HG03439 (cell line): ENCODE measurements around the gene GALK2.

Experiments used
- ATAC-seq: cut with Tn5 transposase; IDR thresholded peaks from one replicate; pipeline ENCODE4 v1.9.1; 2021; ENCODE audit warnings: mild to moderate bottlenecking, moderate library complexity; ENCODE audit not compliant: unreplicated experiment

The GALK2 gene

DNA sequence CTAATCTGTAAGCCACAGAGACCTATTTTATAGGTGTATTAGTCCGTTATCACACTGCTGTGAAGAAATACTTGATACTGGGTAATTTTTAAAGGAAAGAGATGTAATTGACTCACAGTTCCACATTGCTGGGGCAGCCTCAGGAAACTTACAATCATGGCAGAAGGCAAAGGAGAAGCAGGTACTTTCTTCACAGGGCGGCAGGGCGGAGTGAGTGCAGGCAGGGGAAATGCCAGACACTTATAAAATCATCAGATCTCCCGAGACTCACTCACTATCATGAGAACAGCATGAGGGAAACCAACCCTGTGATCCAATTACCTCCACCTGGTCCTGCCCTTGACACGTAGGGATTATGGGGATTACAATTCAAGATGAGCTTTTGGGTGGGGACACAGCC lies 108.7 kb downstream of the GALK2 start:
- ATAC-seq = no peak

DNA sequence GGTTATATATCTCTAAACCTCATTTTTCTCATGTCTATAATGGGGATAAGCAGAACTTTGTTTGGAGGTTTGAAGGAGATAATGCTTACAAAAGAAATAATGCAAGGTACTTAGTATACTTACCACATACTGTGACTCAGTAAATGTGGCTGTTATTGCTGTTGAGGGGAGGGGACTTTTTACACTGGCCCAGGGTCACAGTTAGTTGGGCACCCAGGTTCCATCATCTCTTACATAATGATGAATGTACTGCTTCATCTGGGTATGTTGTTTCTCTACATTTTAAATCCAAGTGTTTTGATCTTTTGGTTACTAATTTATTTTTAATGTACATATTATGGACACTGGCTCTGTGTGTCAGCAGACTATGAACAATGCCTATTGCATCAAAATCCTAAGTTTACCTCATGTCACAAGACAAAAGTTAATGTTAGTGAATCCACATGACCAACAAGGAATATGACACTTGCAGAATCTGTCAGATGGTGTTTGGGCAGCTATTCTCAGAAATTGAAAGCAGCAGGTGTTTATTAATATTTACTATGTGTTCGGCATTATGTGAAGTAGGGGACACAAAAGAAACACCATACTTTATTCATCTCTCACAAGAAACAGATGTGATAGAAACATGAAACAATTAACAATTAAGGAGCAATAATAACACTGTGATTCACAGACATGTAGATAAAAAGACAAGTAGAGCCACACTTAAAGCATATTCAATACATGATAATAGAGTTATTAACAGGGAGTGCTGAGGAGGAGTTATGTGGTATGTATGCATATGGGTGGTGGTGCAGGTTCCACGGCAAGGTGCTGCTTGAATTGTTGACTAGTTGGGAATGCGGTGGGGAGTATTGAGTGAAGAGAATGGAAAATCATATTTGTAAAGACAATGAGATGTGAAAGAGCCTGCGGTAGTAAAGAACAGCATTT lies 109.7 kb downstream of the GALK2 start:
- no peak for ATAC-seq

GRCh38 chr15:49282366-49282765 lies 112.3 kb downstream of the GALK2 start:
- no peak for ATAC-seq

- no peak for ATAC-seq
Observed at GRCh38 chr15:49286649-49287404, 116.8 kb downstream of the GALK2 start.

DNA sequence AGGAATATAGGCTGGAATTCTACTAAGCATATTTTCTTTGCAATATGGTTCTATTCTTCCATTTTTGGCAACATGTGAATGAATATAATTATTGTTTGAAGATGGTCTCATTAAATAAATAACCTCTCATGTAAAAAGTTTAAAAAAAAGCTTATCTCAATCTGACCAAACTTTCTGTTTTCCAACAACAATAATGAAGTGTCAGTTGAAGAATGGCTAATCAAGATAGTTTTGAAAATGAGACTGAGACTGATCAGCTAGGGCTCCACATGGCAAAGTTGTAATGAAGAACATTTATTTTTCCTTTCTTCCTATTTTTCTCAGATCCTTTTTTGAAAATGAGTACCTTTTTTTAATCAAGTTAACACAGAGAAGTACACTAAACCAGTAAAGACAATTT lies 117.4 kb downstream of the GALK2 start:
- no peak for ATAC-seq

DNA sequence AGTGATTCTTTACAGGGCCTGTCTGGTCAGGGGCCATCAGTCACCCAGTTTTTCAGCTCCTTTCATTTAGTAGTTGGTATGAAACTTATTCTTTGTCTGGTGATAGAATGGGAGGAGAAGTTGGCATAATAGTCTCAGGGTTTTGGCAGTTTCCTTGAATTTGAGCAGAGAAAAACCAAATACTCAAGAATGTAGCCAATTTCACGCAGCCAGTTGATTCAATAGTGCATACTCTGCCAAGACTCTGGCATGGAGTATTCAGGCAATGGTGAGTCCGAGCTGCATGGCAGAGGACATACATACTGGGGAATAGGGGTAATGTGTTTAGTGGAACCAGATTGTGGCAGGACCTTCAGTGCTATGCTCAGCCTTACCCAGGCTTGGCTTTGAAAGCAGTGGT lies 118.3 kb downstream of the GALK2 start:
- no peak for ATAC-seq

- ATAC-seq = no peak
Observed at GRCh38 chr15:49290191-49290590, 120.1 kb downstream of the GALK2 start.

GRCh38 chr15:49293941-49294340 lies 123.9 kb downstream of the GALK2 start:
- ATAC-seq = no peak

DNA sequence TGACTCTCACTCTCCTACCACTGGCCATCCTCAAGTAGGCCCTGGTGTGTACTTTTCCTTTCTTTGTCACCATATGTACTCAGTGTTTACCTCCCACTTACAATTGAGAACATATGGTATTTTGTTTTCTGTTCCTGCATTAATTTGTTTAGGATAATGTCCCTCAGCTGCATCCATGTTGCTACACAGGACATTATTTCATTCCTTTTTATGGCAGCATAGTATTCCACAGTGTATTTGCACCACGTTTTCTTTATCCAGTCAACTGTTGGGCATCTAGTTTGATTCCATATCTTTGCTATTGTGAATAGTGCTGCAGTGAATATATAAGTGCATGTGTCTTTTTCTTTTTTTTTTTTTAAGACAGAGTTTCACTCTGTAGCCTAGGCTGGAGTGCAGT lies 126.2 kb downstream of the GALK2 start:
- no peak for ATAC-seq

DNA sequence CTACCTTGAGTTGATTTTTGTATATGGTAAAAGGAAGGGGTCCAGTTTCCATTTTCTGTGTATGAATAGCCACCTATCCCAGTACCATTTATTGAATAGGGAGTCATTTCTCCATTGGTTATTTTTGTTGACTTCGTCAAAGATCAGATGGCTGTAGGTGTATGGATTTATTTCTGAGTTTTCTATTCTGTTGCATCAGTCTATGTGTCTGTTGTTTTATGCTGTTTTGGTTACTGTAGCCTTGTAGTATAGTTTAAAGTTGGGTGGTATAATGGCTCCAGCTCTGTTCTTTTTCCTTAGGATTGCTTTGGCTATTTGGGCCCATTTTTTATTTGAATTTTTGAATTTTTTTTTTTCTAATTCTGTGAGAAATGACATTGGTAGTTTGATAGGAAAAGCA lies 127.5 kb downstream of the GALK2 start:
- no peak for ATAC-seq

- ATAC-seq = no peak
Observed at GRCh38 chr15:49300856-49301255, 130.8 kb downstream of the GALK2 start.

DNA sequence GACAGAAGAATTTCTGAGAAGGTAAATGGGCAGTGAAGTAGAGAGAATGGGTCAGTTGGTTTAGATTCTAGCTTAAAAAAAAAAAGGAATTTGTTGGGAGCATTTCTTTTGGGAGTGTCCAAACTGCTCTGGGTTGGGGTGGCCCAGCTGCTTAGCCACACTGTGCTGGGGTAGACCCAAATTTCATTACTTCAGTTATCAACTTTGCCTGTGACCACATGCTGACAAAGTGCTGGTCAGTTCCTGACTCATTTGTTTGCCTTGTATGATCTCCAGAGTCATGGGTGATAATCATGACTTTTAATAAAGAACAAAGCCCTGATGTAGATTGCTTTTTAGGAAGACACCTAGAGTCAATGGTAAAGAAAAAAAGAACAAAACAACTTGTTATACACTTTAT lies 131.5 kb downstream of the GALK2 start:
- ATAC-seq = no peak

- no peak for ATAC-seq
Observed at GRCh38 chr15:49303003-49303402, 133.0 kb downstream of the GALK2 start.

DNA sequence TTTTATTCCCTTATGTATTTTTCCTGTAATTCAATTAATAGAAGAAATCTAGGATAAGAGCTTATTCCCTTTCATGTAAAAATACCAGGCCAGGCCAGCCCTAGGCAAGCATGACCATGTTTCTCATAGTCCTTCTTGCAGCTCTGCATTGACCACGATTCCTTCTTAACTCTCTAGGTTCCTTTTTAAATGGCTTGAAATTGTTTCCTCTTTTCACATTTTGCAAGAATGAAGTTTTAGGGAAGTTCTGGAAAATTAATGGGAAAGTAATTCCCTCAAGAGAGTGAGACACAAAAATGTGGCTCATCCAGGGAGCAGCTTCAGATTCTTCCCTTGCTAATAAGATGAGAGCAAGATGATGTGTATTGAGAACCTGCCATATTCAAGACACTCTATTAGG lies 136.5 kb downstream of the GALK2 start:
- ATAC-seq = no peak

DNA sequence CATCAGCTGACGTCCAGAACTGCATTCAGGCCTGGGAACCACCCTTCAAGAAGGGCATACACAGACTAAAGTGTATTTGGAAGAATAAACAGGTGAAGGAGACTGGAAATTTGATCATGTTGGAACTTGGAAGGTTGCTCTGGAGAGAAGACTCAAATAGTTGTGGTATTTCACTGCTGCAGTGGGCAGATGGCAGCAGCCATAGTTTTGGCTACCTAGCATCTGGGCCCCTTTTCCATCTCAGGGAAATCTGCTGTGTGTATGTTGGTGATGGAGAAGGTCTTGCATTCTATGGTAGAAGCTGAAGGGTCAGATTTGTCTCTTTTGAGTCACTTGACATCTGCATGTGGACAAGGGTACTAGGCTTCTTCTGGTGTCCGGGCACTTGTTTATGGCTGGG lies 138.6 kb downstream of the GALK2 start:
- ATAC-seq = no peak

DNA sequence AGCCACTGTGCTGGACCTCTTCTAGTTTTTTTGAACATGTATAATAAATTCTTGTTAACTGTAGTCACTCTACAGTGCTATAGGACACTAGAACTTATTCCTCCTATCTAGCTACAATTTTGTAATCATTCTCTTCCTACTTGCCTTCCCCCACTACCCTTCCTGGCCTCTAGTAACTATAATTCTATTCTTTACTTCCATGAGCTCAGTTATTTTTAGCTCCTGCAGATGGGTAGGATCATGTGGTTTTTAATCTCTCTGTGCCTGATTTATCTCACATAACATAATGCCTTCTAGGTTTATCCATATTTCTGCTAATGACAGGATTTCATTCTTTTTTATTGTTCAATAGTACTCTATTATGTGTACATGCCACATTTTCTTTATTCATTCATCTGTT lies 139.8 kb downstream of the GALK2 start:
- no peak for ATAC-seq

- ATAC-seq = no peak
Observed at GRCh38 chr15:49313650-49314049, 143.6 kb downstream of the GALK2 start.

GRCh38 chr15:49314716-49315115 lies 144.7 kb downstream of the GALK2 start:
- no peak for ATAC-seq

GRCh38 chr15:49315391-49315823 lies 145.4 kb downstream of the GALK2 start:
- no peak for ATAC-seq

- ATAC-seq = no peak
Observed at GRCh38 chr15:49320351-49320750, 150.3 kb downstream of the GALK2 start.

- no peak for ATAC-seq
Observed at GRCh38 chr15:49323207-49323606, 153.2 kb downstream of the GALK2 start.

DNA sequence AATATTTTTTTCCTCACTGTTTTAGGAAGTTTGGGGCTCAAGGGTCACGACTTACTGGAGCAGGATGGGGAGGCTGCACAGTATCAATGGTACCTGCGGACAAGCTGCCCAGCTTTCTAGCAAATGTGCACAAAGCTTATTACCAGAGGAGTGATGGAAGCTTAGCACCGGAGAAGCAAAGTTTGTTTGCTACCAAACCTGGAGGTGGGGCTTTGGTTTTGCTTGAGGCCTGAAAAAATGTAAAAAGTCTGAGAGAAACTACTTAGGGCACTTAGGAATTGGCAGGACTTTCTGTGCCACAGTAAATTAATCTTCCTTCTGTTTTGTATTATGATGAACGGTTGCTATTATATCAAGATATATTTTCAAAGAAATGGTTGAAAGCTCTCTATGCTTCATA lies 157.9 kb downstream of the GALK2 start:
- ATAC-seq = no peak
